HG03045 (cell line): Measurements from ENCODE around the gene INTS4.
A peak's percentile ranks its signal among the peaks of the same experiment; 100 is the strongest.
"Not testable (repeated sequence)": the region's sequence is repeated elsewhere in the genome, so short reads cannot be mapped to it uniquely, and the experiment has no call there.

Experiments
- ATAC-seq: cut with Tn5 transposase; IDR thresholded peaks from one replicate; pipeline ENCODE4 v1.9.1; 2021; ENCODE audit warnings: mild to moderate bottlenecking, moderate library complexity; ENCODE audit not compliant: unreplicated experiment

INTS4 gene, protein sequence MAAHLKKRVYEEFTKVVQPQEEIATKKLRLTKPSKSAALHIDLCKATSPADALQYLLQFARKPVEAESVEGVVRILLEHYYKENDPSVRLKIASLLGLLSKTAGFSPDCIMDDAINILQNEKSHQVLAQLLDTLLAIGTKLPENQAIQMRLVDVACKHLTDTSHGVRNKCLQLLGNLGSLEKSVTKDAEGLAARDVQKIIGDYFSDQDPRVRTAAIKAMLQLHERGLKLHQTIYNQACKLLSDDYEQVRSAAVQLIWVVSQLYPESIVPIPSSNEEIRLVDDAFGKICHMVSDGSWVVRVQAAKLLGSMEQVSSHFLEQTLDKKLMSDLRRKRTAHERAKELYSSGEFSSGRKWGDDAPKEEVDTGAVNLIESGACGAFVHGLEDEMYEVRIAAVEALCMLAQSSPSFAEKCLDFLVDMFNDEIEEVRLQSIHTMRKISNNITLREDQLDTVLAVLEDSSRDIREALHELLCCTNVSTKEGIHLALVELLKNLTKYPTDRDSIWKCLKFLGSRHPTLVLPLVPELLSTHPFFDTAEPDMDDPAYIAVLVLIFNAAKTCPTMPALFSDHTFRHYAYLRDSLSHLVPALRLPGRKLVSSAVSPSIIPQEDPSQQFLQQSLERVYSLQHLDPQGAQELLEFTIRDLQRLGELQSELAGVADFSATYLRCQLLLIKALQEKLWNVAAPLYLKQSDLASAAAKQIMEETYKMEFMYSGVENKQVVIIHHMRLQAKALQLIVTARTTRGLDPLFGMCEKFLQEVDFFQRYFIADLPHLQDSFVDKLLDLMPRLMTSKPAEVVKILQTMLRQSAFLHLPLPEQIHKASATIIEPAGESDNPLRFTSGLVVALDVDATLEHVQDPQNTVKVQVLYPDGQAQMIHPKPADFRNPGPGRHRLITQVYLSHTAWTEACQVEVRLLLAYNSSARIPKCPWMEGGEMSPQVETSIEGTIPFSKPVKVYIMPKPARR

DNA sequence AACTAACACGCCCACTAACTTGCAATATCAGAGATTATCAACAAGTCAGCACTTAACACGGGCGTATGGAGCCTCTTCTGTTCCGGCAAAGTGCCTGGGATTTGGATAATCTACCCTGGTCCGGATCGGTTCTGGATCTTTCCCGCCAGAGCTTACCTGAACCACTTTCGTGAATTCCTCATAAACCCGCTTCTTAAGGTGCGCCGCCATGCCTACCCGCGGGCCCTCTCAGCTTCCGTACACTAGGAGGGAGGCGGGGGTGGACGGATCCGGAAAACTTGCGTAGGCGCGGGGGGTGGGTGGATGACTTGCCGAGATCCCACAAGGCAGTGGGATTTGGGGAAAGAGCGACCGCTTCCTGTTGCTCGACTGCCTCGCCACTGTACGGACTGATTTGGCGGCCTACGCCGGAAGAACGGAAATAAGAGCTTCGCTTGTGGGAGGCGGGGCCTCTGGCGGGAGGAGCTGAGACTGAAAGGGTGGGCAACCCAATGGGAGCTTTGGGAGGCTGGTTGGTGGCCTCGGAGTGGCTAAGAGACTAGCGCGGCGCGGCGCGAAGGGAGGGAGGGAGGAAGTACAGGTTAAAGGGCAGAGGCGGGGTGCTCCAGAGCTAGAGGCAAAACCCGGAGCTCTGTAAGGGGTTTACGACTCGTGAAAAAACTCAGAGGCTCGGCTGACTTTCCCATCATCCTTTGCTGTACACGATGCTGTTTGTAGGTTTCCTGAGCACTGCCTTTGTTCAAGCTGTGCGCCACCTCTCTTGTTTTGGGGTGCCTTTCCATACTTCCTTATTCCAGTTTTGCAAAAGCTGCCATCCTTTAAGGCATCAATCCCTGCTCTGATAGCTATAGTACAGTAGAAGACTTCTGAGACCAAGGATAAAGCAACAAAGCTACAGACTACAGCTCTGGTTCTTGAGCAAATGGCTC is at the start of gene INTS4:
INTS4 (minus strand) TSS at position 235 of the 929 bp plus-strand sequence; CDS start at position 210, 25 bp downstream.
- peak; percentile 99 for ATAC-seq

DNA sequence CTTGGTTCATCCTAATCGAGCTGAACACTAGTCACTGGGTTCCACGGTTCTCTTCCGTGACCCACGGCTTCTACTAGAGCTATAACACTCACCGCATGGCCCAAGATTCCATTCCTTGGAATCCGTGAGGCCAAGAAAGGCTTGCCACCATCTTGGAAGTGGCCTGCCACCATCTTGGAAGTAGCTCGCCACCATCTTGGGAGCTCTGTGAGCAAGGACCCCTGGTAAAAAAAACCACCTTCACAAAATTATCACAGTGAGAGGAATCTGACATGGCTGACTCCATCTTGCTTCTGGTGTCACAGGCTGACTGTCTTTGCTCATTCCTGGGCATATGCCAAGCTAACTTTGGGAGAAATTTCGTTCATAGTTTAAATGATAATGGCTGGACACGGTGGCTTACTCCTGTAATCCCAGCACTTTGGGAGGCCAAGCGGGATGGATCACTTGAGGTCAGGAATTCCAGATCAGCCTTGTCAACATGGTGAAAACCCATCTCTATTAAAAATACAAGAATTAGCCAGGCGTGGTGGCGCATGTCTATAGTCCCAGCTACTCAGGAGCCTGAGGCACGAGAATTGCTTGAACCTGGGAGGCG is 47.5 kb upstream of the INTS4 start:
- ATAC-seq: no peak

DNA sequence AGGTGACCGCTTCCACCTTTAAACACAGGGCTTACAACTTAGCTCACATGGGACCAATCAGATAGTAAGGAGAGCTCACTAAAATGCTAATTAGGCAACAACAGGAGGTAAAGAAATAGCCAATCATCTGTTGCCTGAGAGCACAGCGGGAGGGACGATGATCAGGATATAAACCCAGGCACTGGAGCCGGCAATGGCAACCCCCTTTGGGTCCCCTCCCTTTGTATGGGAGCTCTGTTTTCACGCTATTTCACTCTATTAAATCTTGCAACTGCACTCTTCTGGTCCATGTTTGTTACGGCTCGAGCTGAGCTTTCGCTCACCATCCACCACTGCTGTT is 46.9 kb upstream of the INTS4 start:
- not testable (repeated sequence) for ATAC-seq

DNA sequence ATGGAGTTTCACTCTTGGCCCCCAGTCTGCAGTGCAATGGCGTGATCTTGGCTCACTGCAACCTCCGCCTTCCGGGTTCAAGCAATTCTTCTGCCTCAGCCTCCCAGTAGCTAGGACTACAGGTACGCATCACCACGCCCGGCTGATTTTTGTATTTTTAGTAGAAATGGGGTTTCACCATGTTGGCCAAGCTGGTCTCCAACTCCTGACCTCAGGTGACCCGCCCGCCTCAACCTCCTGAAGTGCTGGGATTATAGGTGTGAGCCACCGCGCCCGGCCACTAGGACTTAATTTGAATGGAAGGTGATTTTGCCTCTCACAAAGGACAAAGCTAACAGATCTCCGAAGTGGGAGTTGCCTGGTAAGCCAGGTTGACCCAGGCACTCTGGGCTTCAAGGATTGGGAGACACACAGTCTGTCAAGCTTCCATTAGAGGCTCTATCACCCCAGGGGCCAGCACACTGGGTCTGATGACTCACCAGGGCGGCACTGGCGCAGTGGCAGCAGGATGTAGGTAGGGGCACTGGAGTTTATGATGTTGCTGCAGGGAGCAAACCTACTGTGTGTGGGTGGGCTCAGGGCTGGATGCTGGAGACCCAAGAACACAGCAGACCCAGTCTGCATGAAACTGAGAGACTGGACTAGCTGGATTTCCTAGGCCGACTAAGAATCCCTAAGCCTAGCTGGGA is 46.4 kb upstream of the INTS4 start:
- ATAC-seq: no peak

DNA sequence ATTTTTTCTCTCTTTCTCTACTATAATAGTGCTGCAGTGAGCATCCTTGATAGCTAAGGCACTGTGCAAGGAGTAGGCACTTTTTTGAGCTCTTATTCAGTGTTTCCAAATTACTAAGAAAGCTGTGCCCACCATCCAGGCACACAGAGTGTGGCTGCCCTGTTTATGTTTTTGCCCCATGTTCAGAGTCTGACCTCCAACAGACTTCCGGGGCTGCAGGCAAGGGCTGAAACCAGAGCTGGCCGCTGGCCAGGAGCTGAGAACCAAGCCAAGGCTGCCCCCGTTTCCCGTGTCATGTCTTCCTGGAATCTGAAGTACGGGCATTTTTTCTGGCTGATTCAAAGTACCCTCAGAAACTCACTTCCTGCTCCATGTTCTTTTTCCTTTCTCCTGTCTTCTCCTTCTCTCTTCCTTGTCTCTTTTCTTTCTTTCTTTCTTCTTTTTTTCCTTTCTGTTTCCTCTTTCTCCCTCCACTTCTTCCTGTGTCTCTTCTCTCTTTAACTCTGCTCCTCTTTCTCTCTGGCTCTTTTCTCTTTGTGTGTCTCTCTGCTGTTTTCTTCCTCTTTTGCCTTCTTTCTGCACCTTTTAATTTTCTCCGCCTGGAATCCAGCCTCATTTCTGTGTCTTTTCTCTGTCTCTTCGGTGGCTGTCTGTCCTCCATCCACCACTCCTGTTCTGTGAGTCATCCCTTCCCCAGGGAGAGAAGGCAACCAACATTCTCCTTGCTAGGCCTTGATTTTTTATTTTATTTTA is 45.6 kb upstream of the INTS4 start:
- ATAC-seq: no peak

DNA sequence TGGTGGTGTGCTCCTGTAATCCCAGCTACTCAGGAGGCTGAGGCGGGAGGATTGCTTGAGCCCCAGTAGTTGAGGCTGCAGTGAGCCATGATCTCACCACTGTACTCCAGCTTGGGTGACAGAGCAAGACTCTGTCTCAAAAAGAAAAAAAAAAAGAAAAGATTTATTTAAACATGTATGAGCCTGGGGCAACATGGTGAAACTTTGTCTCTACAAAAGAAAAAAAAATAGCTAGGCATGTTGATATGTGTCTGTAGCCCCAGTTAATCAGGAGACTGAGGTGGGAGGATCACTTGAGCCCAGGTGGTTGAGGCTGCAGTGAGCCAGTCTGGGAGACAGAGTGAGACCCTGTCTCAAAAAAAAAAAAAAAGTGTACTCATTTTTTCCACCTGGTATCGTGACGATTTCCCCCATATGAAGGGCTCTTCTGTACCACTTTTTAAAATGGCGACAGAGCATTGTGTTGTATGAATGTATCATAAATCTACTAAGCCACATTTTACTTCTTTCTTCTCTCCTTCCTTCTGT is 45.0 kb upstream of the INTS4 start:
- no peak for ATAC-seq

DNA sequence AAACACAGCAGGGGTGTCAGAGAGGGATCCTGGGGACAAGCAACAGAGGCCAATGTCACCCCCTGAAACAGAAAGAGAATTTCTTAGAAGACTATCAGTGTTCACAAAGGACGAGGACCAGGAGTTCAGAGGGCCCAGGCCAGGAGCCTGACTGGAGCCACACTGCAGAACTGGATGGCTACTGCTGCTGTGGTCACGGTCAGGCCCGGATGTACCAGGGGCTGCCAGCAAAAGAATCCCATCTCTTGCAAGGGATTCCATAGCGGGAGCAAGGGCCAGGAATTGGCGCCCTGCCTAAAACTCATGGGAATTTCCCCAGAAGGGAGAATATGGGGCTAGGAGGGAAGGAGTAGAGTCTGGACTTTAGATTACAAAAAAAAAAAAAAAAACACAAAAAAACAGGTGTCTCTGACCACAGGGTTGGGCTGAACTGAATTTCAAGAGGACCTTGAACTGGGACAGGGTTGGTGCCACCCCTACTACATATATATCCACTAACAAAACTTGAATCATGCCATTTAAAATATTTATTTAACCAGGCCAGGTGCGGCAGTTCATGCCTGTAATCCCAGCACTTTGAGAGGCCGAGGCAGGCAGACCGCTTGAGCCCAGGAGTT is 44.3 kb upstream of the INTS4 start:
- no peak for ATAC-seq

DNA sequence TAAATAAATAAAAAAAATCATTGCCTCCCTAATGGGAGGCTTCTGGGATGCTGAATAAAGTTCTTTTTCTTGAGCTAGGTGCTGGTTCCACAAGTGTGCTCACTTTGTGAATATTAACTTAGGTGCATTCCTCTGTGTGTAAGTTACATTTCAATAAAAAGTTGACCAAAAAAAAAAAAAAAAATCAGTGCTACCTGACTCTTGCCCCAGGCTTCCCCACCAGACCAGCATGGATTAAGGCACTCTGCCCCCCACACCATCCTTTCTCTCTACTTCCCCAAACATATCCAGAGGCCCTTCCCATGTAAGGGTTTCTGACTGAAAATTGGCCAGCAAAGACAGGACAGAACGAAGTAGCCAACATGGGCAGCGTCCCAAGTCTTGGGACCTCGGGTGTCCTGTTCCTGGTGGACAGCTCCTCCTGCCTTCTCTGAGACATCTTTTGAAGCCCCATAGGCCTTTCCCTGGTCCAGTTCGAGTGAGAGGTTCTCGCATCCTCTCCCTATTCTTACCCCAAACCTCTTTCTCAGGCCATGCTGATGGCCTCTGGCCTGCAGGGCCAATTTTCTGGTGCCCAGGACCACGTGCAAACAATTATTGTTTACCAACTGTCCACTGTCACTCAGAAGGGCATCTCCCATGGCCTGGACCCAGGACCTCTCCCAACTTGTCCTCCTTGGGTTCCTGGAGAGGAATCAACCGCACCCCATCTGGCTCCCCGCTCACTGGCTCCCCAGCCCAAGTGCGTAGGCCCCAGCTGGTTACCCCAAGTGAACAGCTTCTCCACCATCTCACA is 43.6 kb upstream of the INTS4 start:
- no peak for ATAC-seq

DNA sequence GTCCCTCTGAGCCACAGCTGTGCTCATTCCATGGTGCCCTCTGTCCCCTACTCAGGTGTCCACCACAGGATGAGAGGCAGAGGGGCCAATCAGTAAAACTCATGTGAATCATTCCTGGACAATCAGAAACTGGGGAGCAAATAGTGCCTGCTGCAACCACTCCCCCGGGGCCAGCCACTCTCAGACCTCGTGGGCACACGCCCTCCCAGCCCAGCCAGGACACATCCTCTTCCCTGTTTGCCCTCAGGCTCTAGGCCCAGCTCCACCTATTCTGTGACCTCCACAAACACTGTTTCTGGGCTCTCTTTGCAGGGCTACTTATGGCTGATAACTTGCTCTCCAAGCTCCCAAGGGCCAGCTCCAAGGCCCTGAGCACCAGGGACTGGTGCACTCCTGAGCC is 42.6 kb upstream of the INTS4 start:
- ATAC-seq: no peak

DNA sequence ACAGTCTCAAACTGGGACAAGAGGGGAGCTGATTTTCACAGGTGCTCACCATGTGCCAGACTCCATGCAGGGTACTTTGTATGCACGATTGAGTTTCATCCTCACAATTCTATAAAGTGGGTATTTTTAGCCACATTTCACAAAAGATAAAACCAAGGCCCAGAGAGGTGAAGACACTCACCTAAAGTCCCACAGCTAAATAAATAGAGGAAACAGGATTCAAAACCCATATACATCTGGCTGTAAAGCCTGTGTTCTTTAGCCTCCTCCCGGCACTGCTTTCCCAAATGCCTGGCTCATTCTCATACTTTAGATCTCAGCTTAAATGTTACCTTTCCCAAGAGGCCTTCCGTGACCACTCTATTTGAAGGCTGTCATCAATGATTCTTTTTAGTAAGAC is 41.8 kb upstream of the INTS4 start:
- no peak for ATAC-seq

DNA sequence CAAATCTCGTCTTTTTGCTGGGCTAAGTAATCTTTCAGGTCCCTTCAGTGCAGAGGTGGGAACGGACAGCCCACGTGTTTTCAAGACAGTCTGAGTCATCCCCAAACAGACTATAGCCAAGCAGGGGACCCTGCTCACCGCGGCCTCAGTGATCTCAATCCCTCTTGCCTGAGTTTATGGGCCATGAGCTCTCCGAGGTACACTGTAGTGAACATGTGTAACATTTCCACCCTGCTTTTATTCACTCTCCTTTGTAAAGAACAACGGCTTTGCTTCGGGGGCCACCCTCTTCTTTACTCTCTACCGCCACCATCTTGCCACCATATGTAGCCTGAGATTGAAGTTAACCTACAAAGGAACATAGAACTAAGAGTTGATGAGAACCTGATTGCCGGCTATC is 40.2 kb upstream of the INTS4 start:
- no peak for ATAC-seq

DNA sequence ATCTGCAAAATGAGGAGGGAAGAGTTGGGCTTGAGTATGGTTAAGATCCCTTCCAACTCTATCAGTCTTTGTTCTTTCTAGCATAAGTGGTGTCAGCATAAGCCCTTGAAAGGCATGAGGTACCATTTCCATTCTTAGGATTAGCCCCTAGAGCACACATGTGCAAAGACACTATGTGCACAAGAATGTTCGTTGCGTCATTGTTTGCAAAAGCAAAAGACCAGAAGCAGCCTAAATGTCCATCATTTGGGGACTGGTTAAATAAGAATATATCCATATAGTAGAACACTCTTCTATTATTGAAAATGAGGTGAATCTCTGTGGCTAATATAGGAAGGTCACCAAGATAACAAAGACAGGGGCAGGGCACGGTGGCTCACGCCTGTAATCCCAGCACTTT is 38.6 kb upstream of the INTS4 start:
- ATAC-seq: no peak

DNA sequence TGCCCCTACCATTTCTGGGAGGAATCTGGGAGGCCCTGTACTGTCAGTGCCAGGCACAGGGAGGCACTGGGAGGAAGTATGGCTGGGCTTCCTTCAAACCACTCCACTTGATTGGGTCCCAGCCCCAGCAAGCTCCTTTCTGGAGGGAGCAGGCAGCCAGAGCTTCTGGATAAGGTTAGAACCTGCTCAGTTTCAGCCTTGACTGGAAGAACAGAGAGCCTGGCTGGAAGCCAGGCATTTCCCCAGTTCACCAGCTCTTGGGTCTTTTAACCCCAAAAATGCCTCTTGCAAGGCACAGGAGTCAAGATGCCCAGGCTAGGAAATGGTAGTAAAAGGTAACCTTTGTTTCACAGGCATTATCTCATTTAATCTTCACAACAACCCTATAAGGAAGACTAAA is 37.6 kb upstream of the INTS4 start:
- no peak for ATAC-seq

DNA sequence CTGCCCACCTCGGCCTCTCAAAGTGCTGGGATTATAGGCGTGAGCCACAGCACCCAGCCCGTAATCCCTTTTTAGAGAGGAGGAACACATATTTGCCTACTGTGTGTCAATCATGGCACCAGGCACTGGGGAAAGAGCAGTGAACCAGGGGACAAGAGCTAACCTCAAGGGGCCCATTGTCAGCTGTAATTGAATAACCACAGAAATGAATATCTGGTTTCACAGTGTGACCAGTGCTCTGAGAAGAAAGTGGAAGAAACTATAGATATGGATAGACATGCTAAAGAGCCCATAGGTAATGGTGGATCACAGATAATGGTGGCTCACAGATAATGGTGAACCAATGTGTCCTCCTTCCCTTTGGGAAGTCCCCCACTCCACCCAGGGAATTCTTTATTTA is 37.2 kb upstream of the INTS4 start:
- ATAC-seq: no peak

DNA sequence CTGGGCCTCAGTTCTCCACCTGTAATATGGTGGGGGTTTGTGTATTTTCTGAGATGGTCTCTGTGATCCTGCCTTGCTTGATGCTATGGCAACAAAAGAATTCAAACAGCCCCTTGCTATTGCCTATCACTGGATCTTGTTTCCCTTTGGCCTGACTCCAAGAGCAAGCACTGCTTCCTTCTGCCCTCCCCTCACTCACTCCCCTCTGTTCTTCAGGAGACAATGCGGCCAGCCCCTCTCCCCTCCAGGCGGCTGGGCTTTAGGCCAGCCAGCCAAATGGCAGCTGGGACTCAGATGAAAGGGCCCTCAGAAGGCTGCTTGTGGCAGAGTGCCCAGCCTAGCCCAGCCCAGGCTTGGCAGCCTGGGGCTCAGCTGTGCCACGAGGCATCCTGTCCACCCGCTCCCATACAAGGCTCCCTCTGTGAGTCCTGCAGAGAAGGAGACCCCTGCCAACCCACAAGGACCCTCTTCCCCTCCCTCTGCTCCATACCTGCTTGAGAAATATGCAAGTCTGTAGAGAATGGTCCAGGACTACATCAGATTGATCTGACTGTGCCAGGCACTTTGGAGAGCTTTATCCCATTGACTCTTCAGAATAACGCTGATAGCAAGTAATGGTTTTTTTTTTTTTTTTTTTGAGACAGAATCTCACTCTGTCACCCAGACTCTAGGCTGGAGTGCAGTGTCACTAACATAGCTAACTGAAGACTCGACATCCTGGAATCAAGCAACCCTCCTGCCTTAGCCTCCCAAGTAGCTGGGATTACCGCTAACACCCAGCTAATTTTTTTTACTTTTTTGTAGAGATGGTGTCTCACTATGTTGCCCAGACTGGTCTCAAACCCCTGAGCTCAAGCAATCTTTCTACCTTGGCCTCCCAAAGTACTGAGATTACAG is 36.2 kb upstream of the INTS4 start:
- no peak for ATAC-seq

DNA sequence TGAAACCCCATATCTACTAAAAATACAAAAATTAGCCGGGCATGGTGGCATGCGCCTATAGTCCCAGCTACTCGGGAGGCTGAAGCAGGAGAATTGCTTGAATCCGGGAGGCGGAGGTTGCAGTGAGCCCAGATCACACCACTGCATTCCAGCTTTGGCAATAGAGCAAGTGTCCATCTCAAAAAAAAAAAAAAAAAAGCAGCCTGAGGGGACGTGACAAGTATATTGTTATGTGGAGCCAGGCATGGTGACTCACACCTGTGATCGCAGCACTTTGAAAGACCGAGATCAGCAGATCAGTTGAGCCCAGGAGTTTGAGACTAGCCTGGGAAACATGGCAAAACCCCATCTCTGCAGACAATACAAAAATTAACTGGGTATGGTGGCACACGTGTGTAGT is 34.0 kb upstream of the INTS4 start:
- ATAC-seq: not testable (repeated sequence)

DNA sequence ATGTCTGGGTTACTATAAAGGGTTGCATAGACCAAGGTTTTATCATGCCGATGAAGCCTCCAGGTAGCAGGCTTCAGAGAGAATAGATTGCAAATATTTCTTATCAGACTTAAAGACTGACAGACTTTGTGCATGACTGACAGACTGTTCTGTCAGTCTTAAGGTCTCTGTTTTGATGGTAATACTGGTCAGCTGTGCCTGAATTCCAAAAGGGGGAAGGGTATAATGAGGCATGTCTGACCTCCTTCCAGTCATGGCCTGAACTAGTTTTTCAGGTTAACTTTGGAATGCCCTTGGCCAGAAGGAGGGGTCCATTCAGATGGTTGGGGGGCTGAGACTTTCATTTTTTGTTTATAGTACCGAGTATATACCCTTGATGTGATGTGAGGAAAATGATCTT is 33.3 kb upstream of the INTS4 start:
- ATAC-seq: no peak
